GM19193 (cell line): Measurements from ENCODE around the gene MBNL2.

Experiments
- POLR2A ChIP-seq: IDR thresholded peaks from 4 replicates; pipeline ENCODE4 v1.6.1; 2011; ENCODE audit not compliant: insufficient read depth, insufficient read length; ENCODE audit errors: extremely low read depth

The MBNL2 gene

DNA sequence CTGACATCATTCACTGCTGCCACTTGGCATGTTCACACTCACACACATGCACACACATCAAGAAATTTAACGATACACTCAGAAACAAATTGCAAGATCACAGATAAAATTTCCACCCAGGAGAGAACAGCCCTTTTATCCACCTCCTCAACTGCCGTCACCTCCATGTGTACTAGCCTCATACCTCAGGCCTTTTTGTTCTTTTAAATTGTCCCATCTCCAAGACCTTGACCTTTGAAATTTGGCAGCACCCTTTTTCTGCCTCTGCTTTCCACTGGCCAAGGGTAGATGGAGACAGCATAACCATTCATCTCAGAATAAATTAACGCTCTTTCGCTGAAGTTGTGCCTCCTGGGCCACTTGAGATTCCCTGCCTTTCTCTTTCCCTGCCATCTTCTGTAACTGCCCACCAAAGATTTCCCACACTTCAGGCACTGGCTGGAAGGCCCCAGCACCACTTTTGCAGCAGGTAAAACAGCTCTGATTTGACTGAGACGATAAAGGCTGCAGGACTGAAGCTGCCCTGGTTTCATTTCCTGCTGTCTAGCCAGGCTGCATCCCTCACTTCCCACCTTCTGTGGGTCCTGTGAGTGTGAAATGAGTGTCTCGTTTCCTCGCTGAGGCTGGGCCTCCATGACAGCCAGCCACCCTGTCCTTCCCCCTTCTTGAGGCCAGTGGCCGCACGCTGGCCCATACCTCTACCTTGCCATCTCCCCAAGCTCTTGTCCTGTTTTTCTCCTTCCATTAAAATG is 39.3 kb downstream of the MBNL2 start:
- TF ChIP-seq POLR2A: no peak

DNA sequence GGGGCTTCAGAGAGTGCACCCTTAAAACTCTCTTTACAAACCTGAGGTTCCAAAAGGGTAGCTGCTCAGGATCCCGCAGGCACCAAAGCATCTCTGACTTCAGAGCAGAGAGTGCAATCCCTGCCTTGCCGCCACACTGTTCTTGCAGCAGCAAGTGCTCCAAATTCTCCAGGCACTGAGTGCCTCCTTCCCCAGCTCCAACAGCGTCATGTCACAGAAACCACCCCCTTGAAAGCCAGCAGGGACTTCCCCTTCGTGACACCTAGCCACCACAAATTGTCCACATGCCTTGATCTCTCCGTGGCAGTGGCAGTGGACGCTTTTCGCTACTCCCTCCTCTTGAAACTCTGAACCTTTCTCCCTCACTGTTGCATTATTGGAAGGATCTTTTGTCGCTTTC is 39.9 kb downstream of the MBNL2 start:
- TF ChIP-seq POLR2A: no peak

GRCh38 chr13:97263160-97263559 is 41.0 kb downstream of the MBNL2 start:
- no peak for TF ChIP-seq POLR2A

DNA sequence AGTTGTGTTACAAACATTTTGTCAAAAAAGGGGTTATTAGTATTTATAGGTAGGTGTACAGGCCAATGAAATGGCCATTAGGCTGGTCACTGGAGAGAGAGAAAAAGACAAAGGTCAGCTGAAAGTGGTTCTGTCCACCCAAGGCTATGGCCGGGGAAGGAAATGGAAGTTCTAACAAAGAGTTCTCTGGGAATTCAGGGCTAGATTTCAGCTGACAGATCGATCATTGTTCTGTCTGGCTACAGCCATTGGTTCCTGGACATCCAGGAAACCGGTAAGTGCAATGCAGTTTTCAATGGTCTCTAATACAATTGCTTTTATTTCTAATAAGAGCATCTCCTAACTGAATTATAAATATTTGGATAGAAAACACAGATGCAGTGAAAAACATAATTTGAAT is 42.5 kb downstream of the MBNL2 start:
- no peak for TF ChIP-seq POLR2A

DNA sequence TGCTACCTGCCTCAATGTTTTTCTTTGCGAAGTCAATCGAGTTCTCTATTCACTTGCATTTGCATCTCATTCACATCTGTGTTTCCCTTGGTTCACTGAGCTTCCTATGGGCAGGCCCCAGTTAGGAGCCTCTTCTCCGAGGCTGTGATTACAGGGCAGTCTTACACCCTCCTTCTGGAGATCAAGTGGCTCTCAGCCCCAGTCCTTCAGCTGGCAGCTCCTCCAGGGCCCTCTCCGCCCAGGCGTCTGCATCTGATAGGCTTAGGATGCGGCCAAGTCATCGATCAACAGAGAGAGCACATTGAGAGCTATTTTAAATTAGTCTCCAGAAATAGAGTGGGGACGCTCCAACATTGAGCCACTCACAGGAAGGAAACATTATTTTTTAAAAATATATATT is 44.2 kb downstream of the MBNL2 start:
- no peak for TF ChIP-seq POLR2A

GRCh38 chr13:97266772-97267417 is 44.8 kb downstream of the MBNL2 start:
- TF ChIP-seq POLR2A: no peak

GRCh38 chr13:97267418-97268059 is 45.4 kb downstream of the MBNL2 start:
- no peak for TF ChIP-seq POLR2A

DNA sequence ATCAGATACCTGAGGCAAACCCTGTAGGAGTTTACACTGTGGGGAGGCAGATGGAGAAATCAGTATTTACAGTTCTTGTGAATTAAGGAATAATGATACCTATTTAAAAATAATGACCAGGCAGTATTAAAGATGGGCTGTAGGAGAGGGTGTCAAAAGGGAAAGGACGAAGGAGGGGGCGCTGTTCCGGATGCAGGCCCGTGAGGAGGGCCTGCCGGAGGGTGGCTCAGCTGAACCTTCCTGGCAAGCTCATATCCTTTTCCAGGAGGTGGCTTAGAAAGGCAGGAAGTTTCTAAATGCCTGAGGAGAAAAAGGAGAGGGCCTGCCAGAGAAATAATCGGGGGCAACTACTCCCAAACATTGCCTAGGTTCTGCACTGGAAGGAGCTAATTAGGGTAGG is 46.6 kb downstream of the MBNL2 start:
- TF ChIP-seq POLR2A: no peak

GRCh38 chr13:97269603-97270002 is 47.5 kb downstream of the MBNL2 start:
- no peak for TF ChIP-seq POLR2A

GRCh38 chr13:97272526-97272925 is 50.4 kb downstream of the MBNL2 start:
- TF ChIP-seq POLR2A: no peak

- no peak for TF ChIP-seq POLR2A
Measured at GRCh38 chr13:97273341-97273831, 51.3 kb downstream of the MBNL2 start.

- TF ChIP-seq POLR2A: no peak
Measured at GRCh38 chr13:97274829-97275649, 52.9 kb downstream of the MBNL2 start.

DNA sequence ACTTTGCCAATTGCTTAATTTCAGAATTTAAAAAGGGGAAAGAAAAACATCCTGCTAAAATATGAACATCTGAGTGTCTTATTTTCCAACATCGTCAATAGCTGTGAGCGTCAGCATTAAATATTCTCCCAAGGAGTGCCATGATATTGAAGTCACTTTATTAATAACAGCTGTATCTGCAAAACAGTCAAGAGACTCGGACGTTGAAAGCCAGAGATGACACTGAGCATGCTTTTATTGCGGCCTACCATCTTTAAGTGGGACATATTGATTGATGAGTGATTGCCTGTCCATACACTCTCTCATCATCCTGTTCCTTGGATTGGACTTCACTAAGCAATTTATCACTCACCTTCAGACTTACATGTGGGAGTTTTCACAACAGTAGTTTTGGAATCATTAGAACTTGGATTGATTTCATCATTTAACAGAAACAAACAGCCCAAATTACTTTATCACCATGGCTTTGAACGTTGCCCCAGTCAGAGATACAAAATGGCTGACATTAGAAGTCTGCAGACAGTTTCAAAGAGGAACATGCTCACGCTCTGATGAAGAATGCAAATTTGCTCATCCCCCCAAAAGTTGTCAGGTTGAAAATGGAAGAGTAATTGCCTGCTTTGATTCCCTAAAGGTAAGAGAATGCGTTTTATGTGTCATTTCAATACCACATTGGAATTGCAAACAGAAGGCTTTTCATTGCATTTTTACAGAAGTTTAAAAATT is 53.8 kb downstream of the MBNL2 start:
- TF ChIP-seq POLR2A: no peak

DNA sequence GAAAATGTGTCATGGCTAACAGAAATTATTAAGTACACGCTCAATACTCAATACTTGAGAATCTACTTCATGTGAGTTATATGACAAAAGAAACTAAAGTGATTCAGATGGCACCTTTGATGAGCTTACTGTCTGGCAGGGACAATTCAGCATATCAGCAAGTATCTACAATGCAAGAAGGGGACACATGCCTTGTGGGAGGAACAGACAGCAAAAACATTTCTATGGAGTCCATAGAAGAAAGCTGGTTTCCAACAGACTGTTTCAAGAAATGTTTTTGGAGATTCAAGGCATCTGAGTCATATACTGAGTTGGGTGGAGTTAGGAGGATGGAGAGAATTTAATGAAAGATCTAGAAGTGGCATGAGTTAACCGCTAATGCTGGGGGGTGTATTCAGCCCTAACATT is 54.7 kb downstream of the MBNL2 start:
- no peak for TF ChIP-seq POLR2A

DNA sequence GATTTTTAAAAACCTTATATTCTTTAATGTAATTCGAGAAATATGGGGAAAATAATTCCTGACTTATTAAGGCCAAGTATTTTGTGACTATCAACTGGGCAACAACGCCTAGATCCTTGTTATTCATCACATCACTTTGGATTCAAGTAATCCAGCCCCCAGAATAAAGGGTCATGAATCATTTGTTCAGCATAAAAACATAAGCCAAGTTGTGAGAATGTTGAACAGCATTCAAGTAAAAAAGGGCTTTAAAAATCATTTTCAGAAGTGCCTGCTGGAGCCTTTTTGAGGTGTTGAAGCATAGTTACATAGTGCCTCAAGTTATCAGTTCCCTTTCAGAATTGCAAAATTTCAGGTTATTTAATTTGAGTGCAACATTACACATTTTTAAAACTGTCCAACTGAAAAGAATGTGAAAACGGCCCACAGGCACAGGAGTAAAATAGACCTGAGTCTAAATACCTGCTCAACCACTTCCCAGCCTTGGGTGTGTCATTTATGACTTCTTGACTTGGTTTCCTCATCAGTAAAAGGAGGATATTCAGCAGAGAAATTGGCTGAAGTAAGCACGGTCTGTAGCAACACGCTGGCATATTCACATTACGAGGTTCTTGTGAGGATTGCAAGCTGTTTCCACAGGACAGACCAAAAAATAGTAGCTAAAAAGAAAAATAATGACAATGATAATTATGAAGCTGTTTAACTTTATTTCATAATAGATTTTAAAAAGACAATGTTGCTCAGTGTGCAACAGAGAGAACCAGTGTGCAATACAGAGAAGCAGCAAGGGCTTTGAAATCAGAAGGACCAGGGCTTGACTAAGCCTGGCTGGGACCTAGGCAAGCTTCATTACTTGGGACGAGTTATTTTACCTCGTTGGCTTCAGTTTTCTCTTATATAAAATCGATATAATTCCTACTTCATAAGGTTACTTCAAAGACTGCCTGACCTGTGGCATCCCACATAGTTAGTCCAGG is 56.6 kb downstream of the MBNL2 start:
- no peak for TF ChIP-seq POLR2A
